ENCODE results near the gene ZNF564.
"Not testable (repeated sequence)": the region's sequence is repeated elsewhere in the genome, so short reads cannot be mapped to it uniquely, and the experiment has no call there.

Gene ZNF564

DNA sequence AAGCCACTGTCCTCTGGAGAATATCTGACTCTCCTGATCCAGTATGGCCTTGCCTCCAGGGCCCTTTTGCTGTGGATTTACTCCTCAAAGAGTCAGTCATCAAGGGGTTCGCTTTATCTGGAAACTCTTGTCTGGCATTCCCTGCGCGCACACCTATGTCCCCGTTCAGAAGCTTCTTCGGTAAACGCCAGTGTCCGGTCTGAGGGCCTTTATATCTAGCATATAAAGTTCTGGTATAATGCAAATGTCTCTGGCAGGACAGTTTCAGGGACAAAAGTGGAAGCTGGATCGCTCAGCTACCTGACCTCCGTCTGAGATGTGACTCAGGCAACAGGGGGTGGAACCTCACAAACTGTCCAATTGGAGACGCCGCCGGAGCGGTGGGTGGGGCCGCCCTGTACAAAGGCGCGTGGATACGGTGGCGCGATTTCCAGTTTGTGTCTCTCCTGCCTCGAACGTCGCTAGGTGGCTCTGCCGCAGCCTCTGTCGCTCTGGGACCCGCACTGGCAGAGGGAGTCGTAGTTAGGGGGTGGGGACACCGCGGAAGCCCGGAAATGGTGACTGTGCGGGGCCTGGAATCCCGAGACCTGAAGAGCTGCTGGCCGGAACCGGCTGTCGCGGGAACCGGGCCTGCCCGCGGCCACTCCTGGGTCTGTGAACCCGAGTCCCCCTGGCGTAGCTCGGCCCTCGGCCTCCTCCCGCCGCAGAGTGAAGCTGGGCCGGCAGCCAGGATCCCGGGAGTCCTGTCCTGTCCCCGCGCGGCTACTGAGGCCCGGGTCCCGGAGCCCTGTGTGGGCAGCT is 56.1 kb downstream of the ZNF564 start:
- peak; percentile 93 for DNase-seq

DNA sequence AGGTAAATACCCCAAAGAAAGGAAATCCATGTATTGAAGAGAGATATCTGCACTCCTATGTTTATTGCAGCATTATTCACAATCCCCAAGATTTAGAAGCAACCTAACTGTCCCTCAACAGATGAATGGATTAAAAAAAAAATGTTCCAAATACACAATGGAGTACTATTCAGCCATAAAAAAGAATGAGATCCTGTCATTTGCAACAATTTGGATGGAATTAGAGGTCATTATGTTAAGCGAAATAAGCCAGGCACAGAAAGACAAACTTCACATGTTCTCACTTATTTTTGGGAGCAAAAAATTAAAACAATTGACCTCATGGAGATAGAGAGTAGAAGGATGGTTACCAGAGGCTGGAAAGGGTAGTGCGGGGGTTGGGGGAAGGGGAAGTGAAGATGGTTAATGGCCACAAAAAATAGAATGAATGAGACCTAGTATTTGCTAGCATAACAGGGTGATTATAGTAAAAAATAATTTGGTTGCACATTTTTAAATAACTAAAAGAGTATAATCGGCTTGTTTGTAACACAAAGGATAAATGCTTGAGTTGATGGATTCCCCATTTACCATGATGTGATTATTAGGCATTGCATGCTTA is 56.9 kb downstream of the ZNF564 start:
- DNase-seq, result no peak

DNA sequence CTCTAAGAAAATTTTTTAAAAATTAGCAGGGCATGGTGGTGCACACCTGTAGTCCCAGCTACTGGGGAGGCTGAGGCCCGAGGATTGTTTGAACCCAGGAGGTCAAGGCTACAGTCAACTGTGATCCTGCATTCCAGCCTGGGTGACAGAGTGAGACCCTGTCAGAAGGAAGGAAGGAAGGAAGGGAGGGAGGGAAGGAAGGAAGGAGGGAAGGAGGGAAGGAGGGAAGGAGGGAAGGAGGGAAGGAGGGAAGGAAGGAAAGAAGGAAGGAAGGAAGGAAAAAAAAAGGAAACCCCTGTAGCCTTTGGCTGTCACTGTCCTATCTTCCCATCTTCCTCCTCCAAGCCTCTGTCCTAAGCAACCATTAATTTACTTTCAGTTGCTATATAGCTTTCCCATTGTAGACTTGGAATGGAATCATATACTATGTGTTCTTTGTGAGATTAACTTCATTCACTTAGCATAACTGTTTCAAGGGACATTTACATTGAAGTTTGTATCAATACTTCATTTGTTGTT is 65.0 kb downstream of the ZNF564 start:
- DNase-seq, result not testable (repeated sequence)

DNA sequence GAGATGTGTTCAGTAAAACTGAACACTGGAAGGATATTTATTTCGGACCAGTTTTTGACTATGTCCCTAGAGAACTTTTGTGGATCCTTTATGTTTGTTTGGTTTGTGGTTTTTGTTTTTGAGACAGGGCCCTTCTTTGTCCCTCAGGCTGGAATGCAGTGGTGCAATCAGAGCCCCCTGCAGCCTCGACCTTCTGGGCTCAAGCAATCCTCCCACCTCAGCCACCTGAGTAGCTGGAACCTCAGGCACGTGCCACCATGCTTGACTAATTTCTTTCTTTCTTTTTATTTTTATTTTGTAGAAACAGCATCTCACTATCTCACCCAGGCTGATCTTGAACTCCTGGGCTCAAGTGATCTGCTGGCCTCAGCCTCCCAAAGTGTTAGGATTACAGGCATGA is 65.7 kb downstream of the ZNF564 start:
- DNase-seq, result no peak

DNA sequence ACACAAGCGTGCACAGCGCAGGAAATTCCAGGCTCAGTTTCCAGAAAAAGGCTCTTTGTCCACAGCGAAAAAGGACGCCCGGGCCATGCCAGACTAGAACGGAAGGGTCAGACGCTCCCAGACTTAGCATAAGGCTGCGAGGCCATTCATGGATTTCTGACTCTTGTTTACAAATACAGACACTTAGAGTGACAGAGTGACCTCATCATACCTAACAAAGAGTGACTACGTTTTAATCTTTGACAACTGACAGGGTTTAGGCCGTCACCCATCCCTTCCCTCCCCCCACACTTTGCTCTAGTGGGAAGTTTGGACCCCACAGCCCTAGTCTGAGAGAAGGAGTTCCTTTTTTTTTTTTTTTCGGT is 66.2 kb downstream of the ZNF564 start:
- no peak for DNase-seq

DNA sequence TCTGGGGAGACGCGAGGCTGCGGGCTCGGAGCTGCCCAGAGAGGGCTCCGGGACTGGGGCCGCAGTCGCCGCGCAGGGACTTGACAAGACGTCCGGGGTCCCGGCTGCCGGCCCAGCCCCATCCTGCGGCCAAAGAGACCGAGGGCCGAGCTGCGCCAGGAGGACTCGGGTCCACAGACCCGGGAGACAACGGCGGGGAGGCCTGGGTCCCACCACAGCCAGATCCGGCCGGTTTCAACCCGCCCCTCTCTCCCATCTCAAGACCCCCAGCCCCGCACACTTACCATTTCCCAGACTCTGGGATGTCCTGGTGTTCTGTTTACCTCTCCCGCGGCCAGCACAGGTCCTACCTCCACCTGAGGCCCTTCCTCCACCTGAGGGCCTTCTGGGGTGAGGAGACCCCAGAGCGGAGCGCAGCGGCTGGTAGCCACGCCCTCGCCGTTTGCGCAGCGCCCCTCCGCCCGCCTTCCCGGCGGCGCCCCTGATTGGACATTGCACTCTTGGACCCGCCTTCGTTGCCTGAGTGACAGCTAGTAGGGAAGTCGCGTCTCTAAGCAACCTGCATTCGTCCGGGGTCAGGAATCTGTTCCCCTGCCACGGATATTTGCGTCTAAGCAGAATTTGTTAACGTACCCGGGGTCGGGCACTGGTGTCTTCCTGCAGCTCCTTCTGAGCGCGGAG is 66.8 kb downstream of the ZNF564 start, which contains the start of gene ZNF709:
Gene ZNF709 (minus strand): TSS at position 446 of the 681 bp plus-strand sequence. CDS start 159 bp downstream, at position 287.
- DNase-seq, result peak; percentile 88

DNA sequence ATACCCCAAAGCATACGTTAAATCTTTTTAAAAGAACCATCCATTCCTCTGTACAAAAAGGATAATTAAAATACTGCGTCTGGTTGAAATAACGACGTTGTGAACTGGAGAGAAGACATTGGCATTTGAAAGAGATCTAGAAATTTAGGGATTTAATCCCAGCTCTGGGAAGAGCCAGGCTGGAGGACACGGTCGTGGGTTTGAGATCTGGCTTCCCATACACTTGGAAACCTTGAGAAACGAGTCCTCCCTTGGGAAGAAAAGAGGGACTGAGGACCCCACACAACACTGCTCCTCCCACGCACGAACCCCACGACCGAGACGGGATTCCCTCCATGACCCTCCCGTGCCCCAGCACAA is 67.3 kb downstream of the ZNF564 start:
- DNase-seq, result no peak

DNA sequence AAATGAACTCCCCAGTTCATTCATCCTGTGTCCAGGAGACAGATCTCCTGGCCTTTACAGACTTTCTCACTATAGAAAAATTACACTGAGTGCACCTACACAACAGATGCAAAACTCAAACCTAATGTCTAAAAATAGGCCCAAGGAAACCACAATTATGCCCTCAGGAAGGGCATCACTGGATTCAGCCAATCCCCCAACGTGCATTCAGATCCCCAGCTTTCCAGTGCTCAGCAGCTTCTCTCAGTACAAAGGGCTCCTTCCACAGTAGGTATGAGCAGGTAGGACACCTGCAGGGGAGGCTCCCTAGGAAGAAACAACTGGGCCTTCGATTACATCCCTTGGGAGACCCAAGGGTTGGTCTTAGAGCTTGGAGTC is 68.8 kb downstream of the ZNF564 start:
- no peak for DNase-seq

DNA sequence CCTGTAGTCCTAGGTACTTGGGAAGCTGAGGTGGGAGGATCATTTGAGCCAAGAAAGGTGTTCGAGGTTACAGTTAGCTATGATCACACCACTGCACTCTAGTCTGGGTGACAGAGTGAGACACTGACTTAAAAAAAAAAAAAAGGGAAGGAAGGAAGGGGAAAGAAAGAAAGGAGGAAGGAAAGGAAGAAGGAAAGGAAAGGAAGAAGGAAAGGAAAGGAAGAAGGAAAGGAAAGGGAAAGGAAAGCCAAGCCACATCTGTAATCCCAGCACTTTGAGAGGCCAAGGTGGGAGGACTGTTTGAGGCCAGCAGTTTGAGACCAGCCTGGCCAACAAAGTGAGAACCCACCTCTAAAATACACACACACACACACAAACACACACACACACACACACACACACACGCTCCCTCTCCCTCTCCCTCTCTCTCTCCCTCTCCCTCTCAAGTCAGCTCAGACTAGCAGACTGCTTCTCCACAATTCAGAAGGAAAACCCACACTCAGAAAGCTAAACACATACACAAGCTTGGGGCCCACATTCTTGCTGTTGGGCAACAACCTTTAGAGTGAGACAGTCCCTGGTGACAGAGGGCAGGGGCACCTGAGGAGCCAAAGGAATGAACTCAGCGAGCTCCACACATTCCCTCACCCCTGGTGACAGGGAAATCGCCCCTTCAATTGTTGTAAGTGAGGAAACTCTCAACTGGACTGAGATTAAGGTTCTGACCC is 69.3 kb downstream of the ZNF564 start:
- DNase-seq, result no peak

DNA sequence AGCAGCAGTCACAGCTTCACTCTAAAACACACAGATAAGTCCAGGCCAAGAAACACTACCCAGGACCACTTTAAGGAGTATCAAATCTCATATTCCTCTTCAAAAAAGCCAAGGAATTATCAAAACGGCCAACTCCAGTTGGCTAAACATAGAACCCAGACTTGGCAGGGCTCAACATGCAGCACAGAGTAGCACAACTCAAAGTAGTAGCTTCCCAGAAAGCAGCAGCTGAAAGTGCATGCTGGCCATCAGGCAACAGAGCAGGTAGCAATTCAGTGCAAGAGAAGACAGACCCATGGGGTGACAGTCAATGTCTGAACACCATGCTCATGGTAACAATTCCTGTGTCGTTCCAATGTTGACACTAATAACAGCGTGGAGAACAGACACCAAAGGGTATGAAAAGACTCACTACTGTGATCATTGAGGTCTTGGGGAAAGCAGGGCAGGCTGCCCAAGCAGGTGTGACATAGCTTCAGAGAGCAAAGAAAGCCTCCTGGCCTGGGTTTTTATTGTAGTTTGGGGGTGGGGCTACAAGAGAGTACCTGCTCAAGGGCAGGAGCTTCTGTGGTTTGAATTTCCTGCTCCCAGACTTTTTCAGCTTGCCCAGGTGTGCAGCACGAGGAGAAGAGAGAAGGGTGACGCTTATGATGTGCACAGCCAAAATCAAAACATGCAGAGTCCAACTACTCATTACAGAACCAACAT is 72.9 kb downstream of the ZNF564 start:
- no peak for DNase-seq

Measured in CD4-positive, alpha-beta T cell treated with Interleukin-4 for 4 hours (primary cell).